SK-N-SH treated with all-trans-retinoic acid at 6 μM for 48 hours (cell line): Measurements from ENCODE around the gene SMARCA1.

Experiments used
- ATAC-seq: fragments of 200-7000 bp; cut with Tn5 transposase; 3 replicates; pipeline ENCODE4 v1.9.1; 2020; ENCODE audit warnings: mild to moderate bottlenecking, moderate library complexity
- BACH2 ChIP-seq: fragments of 250-450 bp; sonication (Bioruptor Pico); IDR thresholded peaks from 2 replicates; pipeline ENCODE4 v1.9.0; 2021; ENCODE audit warnings: mild to moderate bottlenecking, borderline replicate concordance
- CSDC2 ChIP-seq: fragments of 250-450 bp; sonication (Bioruptor Pico); IDR thresholded peaks from 2 replicates; pipeline ENCODE4 v1.5.0; 2020; ENCODE audit warnings: mild to moderate bottlenecking, moderate library complexity
- GLIS3 ChIP-seq: fragments of 250-450 bp; sonication (Bioruptor Pico); IDR thresholded peaks from 2 replicates; pipeline ENCODE4 v1.5.0; 2020; ENCODE audit warnings: mild to moderate bottlenecking, moderate library complexity
- ISL1 ChIP-seq: fragments of 250-450 bp; sonication (Bioruptor Pico); IDR thresholded peaks from 2 replicates; pipeline ENCODE4 v2.1.2; 2022; ENCODE audit warnings: mild to moderate bottlenecking, moderate library complexity
- OSR1 ChIP-seq: fragments of 250-450 bp; sonication (Bioruptor Pico); IDR thresholded peaks from 2 replicates; pipeline ENCODE4 v1.8.0; 2022; ENCODE audit warnings: moderate library complexity, mild to moderate bottlenecking, inconsistent platforms
- PATZ1 ChIP-seq: fragments of 250-450 bp; sonication (Bioruptor Pico); IDR thresholded peaks from 2 replicates; pipeline ENCODE4 v1.8.0; 2020; ENCODE audit warnings: mild to moderate bottlenecking, moderate library complexity, borderline replicate concordance
- PPARA ChIP-seq: fragments of 250-450 bp; sonication (Bioruptor Pico); IDR thresholded peaks from 2 replicates; pipeline ENCODE4 v1.5.0; 2020; ENCODE audit warnings: mild to moderate bottlenecking, borderline replicate concordance
- RARB ChIP-seq: fragments of 250-450 bp; sonication (Bioruptor Pico); IDR thresholded peaks from 2 replicates; pipeline ENCODE4 v1.8.0; 2021; ENCODE audit warnings: mild to moderate bottlenecking, moderate library complexity
- SNAI2 ChIP-seq: fragments of 250-450 bp; sonication (Bioruptor Pico); IDR thresholded peaks from 2 replicates; pipeline ENCODE4 v1.5.0; 2020; ENCODE audit warnings: mild to moderate bottlenecking, moderate library complexity
- TCF4 ChIP-seq: fragments of 250-450 bp; sonication (Bioruptor Pico); IDR thresholded peaks from 2 replicates; pipeline ENCODE4 v1.8.0; 2021; ENCODE audit warnings: mild to moderate bottlenecking, moderate library complexity, borderline replicate concordance
- TOX ChIP-seq: fragments of 250-450 bp; sonication (Bioruptor Pico); IDR thresholded peaks from 2 replicates; pipeline ENCODE4 v1.8.0; 2021; ENCODE audit warnings: mild to moderate bottlenecking, moderate library complexity, borderline replicate concordance
- TSHZ2 ChIP-seq: fragments of 250-450 bp; sonication (Bioruptor Pico); IDR thresholded peaks from 2 replicates; pipeline ENCODE4 v1.5.0; 2020; ENCODE audit warnings: mild to moderate bottlenecking, moderate library complexity
- ZFP3 ChIP-seq: fragments of 250-450 bp; sonication (Bioruptor Pico); IDR thresholded peaks from 2 replicates; pipeline ENCODE4 v1.5.0; 2020; ENCODE audit warnings: mild to moderate bottlenecking, moderate library complexity
- ZNF565 ChIP-seq: fragments of 450-650 bp; formaldehyde crosslinking; conservative IDR thresholded peaks from 2 replicates; pipeline ENCODE4 v1.5.0; 2020; ENCODE audit warnings: low read depth, mild to moderate bottlenecking, moderate library complexity
- ZNF70 ChIP-seq: fragments of 450-650 bp; formaldehyde crosslinking; IDR thresholded peaks from 2 replicates; pipeline ENCODE4 v1.5.0; 2020; ENCODE audit warnings: mild to moderate bottlenecking, moderate library complexity
- ZNF8 ChIP-seq: fragments of 450-650 bp; formaldehyde crosslinking; IDR thresholded peaks from 2 replicates; pipeline ENCODE4 v1.5.0; 2020; ENCODE audit warnings: mild to moderate bottlenecking, moderate library complexity
- TF ChIP-seq, protein P1 (sequence below): fragments of 250-450 bp; sonication (Bioruptor Pico); IDR thresholded peaks from 2 replicates; pipeline ENCODE4 v1.5.1; 2020; ENCODE audit warnings: low read depth, mild to moderate bottlenecking, moderate library complexity

The SMARCA1 gene

DNA sequence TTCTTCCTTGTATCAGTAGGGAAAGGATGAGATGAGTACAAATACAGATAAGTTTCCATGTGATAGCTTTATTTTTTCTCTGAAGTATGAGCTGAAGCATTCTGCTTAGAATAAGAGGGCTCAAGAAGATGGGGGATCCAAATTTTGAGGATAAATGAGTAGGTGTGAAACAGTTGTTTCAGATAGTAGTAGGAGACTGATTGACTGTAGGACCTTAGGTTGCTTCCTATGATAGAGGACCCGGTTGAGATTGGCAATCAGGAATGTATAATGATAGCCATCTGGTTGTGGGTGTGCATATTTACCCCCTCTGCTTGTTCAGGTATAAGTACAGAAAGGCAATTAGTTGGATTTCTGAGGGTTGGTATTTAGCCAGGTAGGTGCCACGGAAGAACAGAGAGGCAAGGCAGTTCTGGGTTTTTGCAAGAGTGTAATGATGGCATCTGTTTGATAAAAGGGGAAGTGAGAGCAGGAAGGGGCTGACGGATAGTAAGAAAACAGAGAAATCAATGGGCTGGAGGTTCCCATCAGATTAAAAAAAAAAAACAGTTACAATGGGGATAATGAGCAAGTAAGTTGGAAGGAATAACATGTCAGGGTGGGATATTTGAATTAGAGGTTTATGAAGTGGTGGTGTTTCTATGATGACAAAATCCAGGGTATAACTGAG, 30.5 kb upstream of the SMARCA1 start (continued):
- no peak for TF ChIP-seq TSHZ2 (CRISPR knock-in tag)
- no peak for TF ChIP-seq CSDC2 (CRISPR knock-in tag)
- no peak for TF ChIP-seq BACH2 (CRISPR knock-in tag)
- TF ChIP-seq ZNF8 (CRISPR knock-in tag) = no peak
- TF ChIP-seq PATZ1 (CRISPR knock-in tag) = no peak

DNA sequence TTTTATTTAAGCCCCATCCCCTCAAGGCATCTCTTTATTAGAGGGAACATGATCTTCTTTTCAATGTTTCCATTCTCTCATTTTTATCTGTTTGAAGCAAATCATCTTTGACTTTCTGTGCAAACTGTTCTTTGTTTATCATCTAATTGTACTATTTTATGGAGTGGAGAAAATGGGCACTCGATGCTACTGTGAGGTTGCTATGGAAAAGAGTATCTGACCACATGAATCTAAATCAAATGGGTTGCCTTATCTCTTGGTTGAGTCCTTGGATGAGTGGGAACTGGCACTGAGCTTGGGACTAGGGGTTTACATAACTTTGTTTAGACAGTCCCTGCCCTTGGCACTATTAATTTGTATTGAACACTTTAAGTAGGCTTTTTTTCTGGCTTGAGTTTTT, 25.8 kb upstream of the SMARCA1 start:
- TF ChIP-seq PPARA (CRISPR knock-in tag) = no peak
- TF ChIP-seq PATZ1 (CRISPR knock-in tag) = no peak
- TF ChIP-seq ZNF565 (CRISPR knock-in tag) = no peak
- TF ChIP-seq, protein P1, sequence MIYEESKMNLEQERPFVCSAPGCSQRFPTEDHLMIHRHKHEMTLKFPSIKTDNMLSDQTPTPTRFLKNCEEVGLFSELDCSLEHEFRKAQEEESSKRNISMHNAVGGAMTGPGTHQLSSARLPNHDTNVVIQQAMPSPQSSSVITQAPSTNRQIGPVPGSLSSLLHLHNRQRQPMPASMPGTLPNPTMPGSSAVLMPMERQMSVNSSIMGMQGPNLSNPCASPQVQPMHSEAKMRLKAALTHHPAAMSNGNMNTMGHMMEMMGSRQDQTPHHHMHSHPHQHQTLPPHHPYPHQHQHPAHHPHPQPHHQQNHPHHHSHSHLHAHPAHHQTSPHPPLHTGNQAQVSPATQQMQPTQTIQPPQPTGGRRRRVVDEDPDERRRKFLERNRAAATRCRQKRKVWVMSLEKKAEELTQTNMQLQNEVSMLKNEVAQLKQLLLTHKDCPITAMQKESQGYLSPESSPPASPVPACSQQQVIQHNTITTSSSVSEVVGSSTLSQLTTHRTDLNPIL (CRISPR knock-in tag) = no peak
- no peak for TF ChIP-seq ZFP3 (CRISPR knock-in tag)
- no peak for TF ChIP-seq TCF4
- TF ChIP-seq RARB (CRISPR knock-in tag) = no peak
- no peak for TF ChIP-seq CSDC2 (CRISPR knock-in tag)
- TF ChIP-seq GLIS3 = no peak
- TF ChIP-seq OSR1 (CRISPR knock-in tag) = no peak
- no peak for TF ChIP-seq TOX (CRISPR knock-in tag)
- no peak for TF ChIP-seq ISL1 (CRISPR knock-in tag)
- TF ChIP-seq ZNF8 (CRISPR knock-in tag) = no peak
- TF ChIP-seq TSHZ2 (CRISPR knock-in tag) = no peak
- no peak for TF ChIP-seq ZNF70 (CRISPR knock-in tag)
- TF ChIP-seq SNAI2 (CRISPR knock-in tag) = no peak
- ATAC-seq = no peak

GRCh38 chrX:129545408-129545807, 22.1 kb upstream of the SMARCA1 start:
- ATAC-seq = no peak
- TF ChIP-seq, protein P1 (CRISPR knock-in tag) = no peak
- no peak for TF ChIP-seq TSHZ2 (CRISPR knock-in tag)
- TF ChIP-seq, all 23 proteins: peak for 0
